H9 (cell line): ENCODE results near the gene SQSTM1. TPM values are rescaled to one million over a fixed set of nuclear protein-coding genes. Genes with fewer than 3 reads are reported as not detected.

Experiments
- DNase-seq: peaks from one replicate; pipeline ENCODE4 v3.0.0-alpha.2; 2017
- H2AFZ ChIP-seq: one replicate; pipeline ENCODE4 v1.6.1; 2013; ENCODE audit warnings: mild to moderate bottlenecking, low read length, control low read depth, moderate library complexity
- H2AK5ac ChIP-seq: 2 replicates; pipeline ENCODE4 v1.6.1; 2013; ENCODE audit warnings: low read length, control low read depth, mixed read lengths; ENCODE audit not compliant: insufficient read length
- H2BK120ac ChIP-seq: one replicate; pipeline ENCODE4 v1.6.1; 2013; ENCODE audit warnings: low read depth, mild to moderate bottlenecking, low read length, control low read depth, inconsistent platforms; ENCODE audit not compliant: poor library complexity, severe bottlenecking
- H2BK12ac ChIP-seq: 2 replicates; pipeline ENCODE4 v1.6.1; 2013; ENCODE audit warnings: low read length, control low read depth, mixed read lengths, low read depth; ENCODE audit not compliant: insufficient read length
- H2BK15ac ChIP-seq: 2 replicates; pipeline ENCODE4 v1.6.1; 2013; ENCODE audit warnings: low read depth, low read length, control low read depth
- H2BK20ac ChIP-seq: one replicate; pipeline ENCODE4 v1.6.1; 2013; ENCODE audit warnings: low read depth, mild to moderate bottlenecking, low read length, control low read depth, inconsistent platforms; ENCODE audit not compliant: poor library complexity, severe bottlenecking
- H2BK5ac ChIP-seq: 2 replicates; pipeline ENCODE4 v1.6.1; 2013; ENCODE audit warnings: low read length, control low read depth, mixed read lengths; ENCODE audit not compliant: insufficient read length
- H3K14ac ChIP-seq: 2 replicates; pipeline ENCODE4 v1.6.1; 2013; ENCODE audit warnings: low read length, control low read depth; ENCODE audit not compliant: insufficient read depth
- H3K18ac ChIP-seq: 2 replicates; pipeline ENCODE4 v1.6.1; 2013; ENCODE audit warnings: low read depth, mild to moderate bottlenecking, mixed read lengths, low read length, control low read depth; ENCODE audit not compliant: insufficient read length
- H3K23ac ChIP-seq: 2 replicates; pipeline ENCODE4 v1.6.1; 2013; ENCODE audit warnings: low read length, control low read depth, mixed read lengths, low read depth; ENCODE audit not compliant: insufficient read length
- H3K23me2 ChIP-seq: 2 replicates; pipeline ENCODE4 v1.6.1; 2013; ENCODE audit warnings: low read depth, mild to moderate bottlenecking, mixed read lengths, low read length, control low read depth; ENCODE audit not compliant: insufficient read length, poor library complexity, severe bottlenecking
- H3K27ac ChIP-seq: 2 replicates; pipeline ENCODE4 v1.5.1; 2013; ENCODE audit warnings: low read length, control low read depth, mixed read lengths, low read depth; ENCODE audit not compliant: insufficient read length
- H3K27me3 ChIP-seq: 2 replicates; pipeline ENCODE4 v1.6.1; 2013; ENCODE audit warnings: low read length, control low read depth, inconsistent platforms; ENCODE audit not compliant: insufficient read depth
- H3K4ac ChIP-seq: 2 replicates; pipeline ENCODE4 v1.6.1; 2013; ENCODE audit warnings: low read depth, mild to moderate bottlenecking, control low read depth, inconsistent platforms, low read length, moderate library complexity
- H3K4me1 ChIP-seq: 2 replicates; pipeline ENCODE4 v1.6.1; 2013; ENCODE audit warnings: low read length, control low read depth, inconsistent platforms; ENCODE audit not compliant: insufficient read depth
- H3K4me2 ChIP-seq: 2 replicates; pipeline ENCODE4 v1.6.1; 2013; ENCODE audit warnings: low read length, control low read depth, mixed read lengths; ENCODE audit not compliant: insufficient read length, insufficient read depth
- H3K56ac ChIP-seq: 2 replicates; pipeline ENCODE4 v1.6.1; 2013; ENCODE audit warnings: low read depth, mild to moderate bottlenecking, mixed read lengths, low read length, control low read depth; ENCODE audit not compliant: insufficient read length
- H3K79me1 ChIP-seq: 2 replicates; pipeline ENCODE4 v1.6.1; 2013; ENCODE audit warnings: low read depth, mild to moderate bottlenecking, moderate library complexity, low read length, control low read depth, inconsistent platforms; ENCODE audit not compliant: insufficient read depth, poor library complexity, severe bottlenecking
- H3K79me2 ChIP-seq: 2 replicates; pipeline ENCODE4 v1.6.1; 2013; ENCODE audit warnings: low read length, control low read depth, inconsistent platforms; ENCODE audit not compliant: insufficient read depth
- H3K9ac ChIP-seq: 2 replicates; pipeline ENCODE4 v1.6.1; 2013; ENCODE audit warnings: low read length, control low read depth, mixed read lengths; ENCODE audit not compliant: insufficient read length; ENCODE audit errors: extremely low read depth
- H3K9me3 ChIP-seq: one replicate; pipeline ENCODE4 v1.6.1; 2013; ENCODE audit warnings: low read depth, low read length, inconsistent platforms; ENCODE audit not compliant: control insufficient read depth
- H3T11ph ChIP-seq: one replicate; pipeline ENCODE4 v1.6.1; 2013; ENCODE audit warnings: mild to moderate bottlenecking, low read length, control low read depth, inconsistent platforms
- H4K20me1 ChIP-seq: one replicate; pipeline ENCODE4 v1.6.1; 2013; ENCODE audit not compliant: control insufficient read depth, insufficient read length, insufficient read depth
- H4K5ac ChIP-seq: 2 replicates; pipeline ENCODE4 v1.6.1; 2013; ENCODE audit warnings: low read depth, mild to moderate bottlenecking, mixed read lengths, low read length, control low read depth; ENCODE audit not compliant: insufficient read length
- H4K8ac ChIP-seq: replicated peaks from 2 replicates; pipeline ENCODE4 v1.6.1; 2013; ENCODE audit warnings: low read length, control low read depth, mixed read lengths, low read depth; ENCODE audit not compliant: insufficient read length
- H4K91ac ChIP-seq: 2 replicates; pipeline ENCODE4 v1.6.1; 2013; ENCODE audit warnings: low read depth, mild to moderate bottlenecking, moderate library complexity, mixed read lengths, low read length, control low read depth; ENCODE audit not compliant: insufficient read length
- H3K27ac Mint-ChIP-seq, 3 experiments: 2 replicates in 2 of 3; 3 replicates in 1 of 3; pipeline ENCODE4 v1.8.0; 2020 to 2021; ENCODE audit warnings: mixed read lengths in 3 of 3, mild to moderate bottlenecking in 1 of 3, moderate library complexity in 1 of 3
- H3K27me3 Mint-ChIP-seq: 2 replicates; pipeline ENCODE4 v1.8.0; 2021; ENCODE audit warnings: low read depth, mild to moderate bottlenecking, moderate library complexity, mixed read lengths
- H3K36me3 Mint-ChIP-seq, 3 experiments: 2 replicates in 2 of 3; 3 replicates in 1 of 3; pipeline ENCODE4 v1.8.0; 2020 to 2021; ENCODE audit warnings: low read depth in 3 of 3, mixed read lengths in 3 of 3; ENCODE audit not compliant: insufficient read depth in 1 of 3
- H3K4me1 Mint-ChIP-seq, 2 experiments: 2 replicates each; pipeline ENCODE4 v1.8.0; 2020; ENCODE audit warnings: mixed read lengths in 2 of 2
- H3K4me3 Mint-ChIP-seq, 2 experiments: 2 replicates in 1 of 2; 3 replicates in 1 of 2; pipeline ENCODE4 v1.8.0; 2020 to 2021; ENCODE audit warnings: mild to moderate bottlenecking in 2 of 2, mixed read lengths in 2 of 2, moderate library complexity in 1 of 2
- H3K9me3 Mint-ChIP-seq, 2 experiments: 2 replicates in 1 of 2; 3 replicates in 1 of 2; pipeline ENCODE4 v1.8.0; 2020; ENCODE audit warnings: mild to moderate bottlenecking in 2 of 2, mixed read lengths in 2 of 2, moderate library complexity in 1 of 2
- CTCF ChIP-seq: fragments of 200-600 bp; sonication (generic); conservative IDR thresholded peaks from 3 replicates; pipeline ENCODE4 v1.8.0; 2021; ENCODE audit warnings: antibody characterized with exemption, mild to moderate bottlenecking
- WGBS: extraction: QIAGEN DNeasy Blood & Tissue Kit; methylation state at CpG from one replicate; pipeline ENCODE4 v1.1.7; 2013; ENCODE audit warnings: missing lambda C conversion rate, low lambda C conversion rate, mixed read lengths; ENCODE audit not compliant: insufficient read length; ENCODE audit errors: extremely low coverage; 5-methylcytosine and 5-hydroxymethylcytosine counted together
- total RNA-seq: library from RNA; stranded (reverse); gene quantifications from 2 replicates; pipeline ENCODE4 v1.2.1, GENCODE V29; 2021

Gene SQSTM1
- total RNA-seq, 1 experiment from 2014 or later = 144 TPM

GRCh38 chr5:179779826-179780225, 40.9 kb upstream of the SQSTM1 start:
- no peak overlapping the region for H3K27ac Mint-ChIP-seq

More at GRCh38 chr5:179779826-179780225, 40.9 kb upstream of the SQSTM1 start:
- Histone ChIP-seq H2BK5ac (no peak overlapping the region), H4K8ac (no peak overlapping the region), H2AFZ (no peak overlapping the region), H3K27ac (no peak overlapping the region), H3K23ac (no peak overlapping the region), H3K79me1 (no peaks in the 10 kb centered on the region), H4K20me1 (no peaks in the 10 kb centered on the region), H3K9me3 (no peaks in the 10 kb centered on the region), H2BK12ac (no peak overlapping the region), H3K23me2 (no peaks in the 10 kb centered on the region), H3K4ac (no peak overlapping the region), H3K18ac (no peak overlapping the region), H3K79me2 (no peaks in the 10 kb centered on the region), H3T11ph (no peak overlapping the region), H4K91ac (no peak overlapping the region), H3K14ac (no peak overlapping the region), H3K4me1 (no peaks in the 10 kb centered on the region), H2BK20ac (no peak overlapping the region), H2BK15ac (no peak overlapping the region), H3K9ac (no peak overlapping the region), H3K4me2 (no peak overlapping the region), H3K56ac (no peak overlapping the region), H2BK120ac (no peak overlapping the region), H4K5ac (no peak overlapping the region), H3K27me3 (no peaks in the 10 kb centered on the region), H2AK5ac (no peak overlapping the region)
- Mint-ChIP-seq H3K4me1 (no peaks in the 10 kb centered on the region), H3K36me3 (peaks cover 24 to 45% (median 30%) of the 10 kb centered on the region in 3 experiments), H3K9me3 (no peaks in the 10 kb centered on the region), H3K4me3 (no peak overlapping the region), H3K27me3 (peaks cover 5% of the 10 kb centered on the region)
- DNase-seq = no peak
- TF ChIP-seq CTCF = no peak
- no CpG with 5 or more reads among the region's 4 CpGs for WGBS
